ENCODE measurements around the gene NUAK1.

Gene NUAK1

GRCh38 chr12:106051853-106052531 lies 86.8 kb downstream of the NUAK1 start:
- DNase-seq, result no peak

- DNase-seq, result no peak
These were observed 89.2 kb downstream of the NUAK1 start for GRCh38 chr12:106049546-106049945.

- DNase-seq, result no peak
These were observed 89.6 kb downstream of the NUAK1 start for GRCh38 chr12:106049105-106049504.

DNA sequence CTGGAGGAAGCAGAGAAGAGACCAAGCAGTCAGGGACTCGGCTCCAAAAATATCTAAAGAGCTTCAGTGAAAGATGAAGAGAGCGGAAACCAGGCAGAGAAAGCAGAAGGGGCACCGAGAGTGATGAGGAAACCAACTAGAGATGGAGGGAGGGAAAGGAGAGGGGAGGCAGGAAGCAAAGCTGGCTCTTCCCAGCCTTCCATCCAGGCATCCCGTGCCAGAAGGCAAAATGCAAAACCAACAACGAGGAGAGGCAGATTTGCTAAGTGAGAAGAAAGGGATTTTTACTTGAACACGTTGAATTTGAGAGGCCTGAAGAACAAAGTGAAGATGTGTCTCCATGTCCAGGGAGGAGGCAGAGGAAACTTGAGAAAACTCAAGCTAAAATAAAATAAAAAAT lies 90.1 kb downstream of the NUAK1 start:
- DNase-seq, result no peak

GRCh38 chr12:106048016-106048415 lies 90.7 kb downstream of the NUAK1 start:
- no peak for DNase-seq

GRCh38 chr12:106046947-106047346 lies 91.8 kb downstream of the NUAK1 start:
- DNase-seq, result no peak

GRCh38 chr12:106046301-106046846 lies 92.4 kb downstream of the NUAK1 start:
- DNase-seq, result no peak

GRCh38 chr12:106045251-106045674 lies 93.5 kb downstream of the NUAK1 start:
- no peak for DNase-seq

DNA sequence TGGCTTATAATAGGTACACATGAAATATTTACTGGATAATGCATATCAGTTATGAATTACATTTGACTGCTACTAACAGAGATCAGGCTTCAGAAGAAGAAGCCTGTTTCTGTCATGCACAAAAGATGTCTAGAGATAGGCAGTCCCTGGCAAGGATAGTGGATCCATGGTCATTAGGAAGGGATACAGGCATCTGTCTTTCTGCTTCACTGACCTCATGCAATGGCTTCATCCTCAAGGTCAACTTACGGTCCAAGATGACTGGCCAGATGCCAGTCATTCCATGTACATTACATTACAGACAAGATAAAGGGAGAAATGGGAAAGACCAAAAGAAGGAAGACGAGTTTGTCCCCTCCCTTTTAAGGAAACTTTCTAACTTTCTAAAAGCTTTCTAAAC lies 94.0 kb downstream of the NUAK1 start:
- DNase-seq, result no peak

DNA sequence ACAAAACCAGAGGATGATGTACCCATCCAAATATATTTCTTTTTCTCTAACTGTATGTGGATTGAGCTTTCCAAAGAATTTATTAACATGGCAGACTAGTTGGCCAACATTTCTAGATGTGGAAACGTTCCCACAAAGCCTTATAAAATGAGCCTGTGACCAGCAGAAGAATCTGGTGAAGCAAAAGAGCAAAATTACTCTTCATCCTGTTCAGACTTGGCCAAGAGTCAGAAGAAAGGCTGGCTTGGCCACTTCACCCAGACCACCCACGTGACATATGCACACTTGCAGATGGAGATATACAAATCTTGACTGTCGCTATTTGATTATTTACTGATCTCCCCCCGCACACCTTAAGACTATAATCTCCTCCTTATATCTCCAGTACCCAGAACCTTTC lies 96.7 kb downstream of the NUAK1 start:
- no peak for DNase-seq

- no peak for DNase-seq
These were observed 98.2 kb downstream of the NUAK1 start for GRCh38 chr12:106040521-106040920.

- DNase-seq, result no peak
These were observed 98.9 kb downstream of the NUAK1 start for GRCh38 chr12:106039646-106040404.

DNA sequence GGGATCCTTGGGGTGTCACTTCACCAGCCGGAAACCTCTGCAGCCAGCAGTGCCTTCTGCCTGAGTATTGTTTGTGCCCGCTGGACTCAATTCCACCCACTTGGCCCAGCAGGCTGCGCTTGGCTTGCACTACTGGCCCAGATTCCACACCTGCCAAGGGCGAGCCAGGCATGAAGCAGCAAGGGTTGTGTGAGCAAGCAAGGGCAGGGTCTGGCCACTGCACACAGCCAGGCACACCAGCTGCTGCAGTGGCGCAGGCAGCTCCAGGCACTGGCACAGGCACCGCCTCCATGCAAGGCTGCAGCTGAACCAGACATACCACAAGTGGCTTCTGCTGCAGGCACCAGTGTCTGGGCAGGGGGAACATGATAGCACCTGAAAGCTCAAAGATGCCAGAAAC lies 99.5 kb downstream of the NUAK1 start:
- DNase-seq, result no peak

DNA sequence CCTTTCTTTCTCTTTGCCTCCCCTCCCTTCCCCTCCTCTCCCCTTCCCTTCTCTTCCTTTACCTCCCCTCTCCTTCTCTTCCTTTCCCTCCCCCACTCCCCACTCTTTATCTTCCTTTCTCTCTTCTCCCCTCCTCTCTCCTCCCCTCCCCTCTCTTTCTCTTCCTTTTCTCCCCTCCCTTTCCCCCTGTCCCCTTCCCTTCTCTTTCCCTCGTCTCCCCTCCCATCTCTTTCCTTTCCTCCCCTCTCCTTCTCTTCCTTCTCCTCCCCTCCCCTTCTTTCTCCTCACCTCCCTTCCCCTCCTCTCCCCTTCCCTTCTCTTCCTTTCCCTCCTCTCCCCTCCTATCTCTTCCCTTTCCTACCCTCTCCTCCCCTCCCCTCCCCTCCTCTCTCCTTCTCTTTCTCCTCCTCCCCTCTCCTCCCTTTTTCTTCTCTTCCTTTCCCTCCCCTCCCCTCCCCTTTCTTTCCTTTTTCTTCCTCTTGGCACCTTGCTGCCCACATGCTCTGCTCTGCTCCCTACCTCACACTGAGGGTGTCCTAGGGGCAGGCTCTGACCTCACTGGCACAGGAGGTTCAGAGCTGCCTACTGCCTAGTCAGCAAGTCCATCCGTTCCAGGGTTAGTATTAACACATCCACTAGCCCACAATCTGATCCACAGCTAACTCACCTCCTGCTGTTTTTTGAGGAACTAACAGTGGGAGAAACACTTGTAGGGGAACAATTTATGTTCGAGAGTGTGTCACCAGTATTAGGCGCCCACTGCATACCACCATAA lies 101.0 kb downstream of the NUAK1 start:
- no peak for DNase-seq

GRCh38 chr12:106035421-106035820 lies 103.3 kb downstream of the NUAK1 start:
- DNase-seq, result no peak

DNA sequence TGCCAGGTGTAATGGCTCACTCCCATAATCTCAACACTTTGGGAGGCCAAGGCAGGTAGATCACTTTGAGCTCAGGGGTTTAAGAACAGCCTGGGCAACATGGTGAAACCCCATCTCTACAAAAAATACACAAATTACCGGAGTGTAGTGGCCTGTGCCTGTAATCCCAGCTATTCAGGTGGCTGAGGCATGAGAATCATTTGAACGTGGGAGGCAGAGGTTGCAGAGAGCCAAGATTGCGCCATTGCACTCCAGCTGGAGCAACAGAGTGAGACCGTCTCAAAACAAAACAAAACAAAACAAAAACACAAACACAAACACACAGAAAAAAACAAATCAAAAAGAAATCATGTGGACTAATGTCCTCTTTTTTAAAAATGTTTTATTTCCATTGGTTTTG lies 104.4 kb downstream of the NUAK1 start:
- no peak for DNase-seq

GRCh38 chr12:106033161-106033675 lies 105.5 kb downstream of the NUAK1 start:
- DNase-seq, result no peak

- DNase-seq, result no peak
These were observed 106.2 kb downstream of the NUAK1 start for GRCh38 chr12:106032623-106032925.

- no peak for DNase-seq
These were observed 106.8 kb downstream of the NUAK1 start for GRCh38 chr12:106031761-106032622.

GRCh38 chr12:106030210-106031071 lies 108.3 kb downstream of the NUAK1 start:
- DNase-seq, result no peak

GRCh38 chr12:106029532-106029931 lies 109.2 kb downstream of the NUAK1 start:
- no peak for DNase-seq
